Urothelium cell line (cell line): Measurements from ENCODE around the gene DDX54.
"Not testable (repeated sequence)": the region's sequence is repeated elsewhere in the genome, so short reads cannot be mapped to it uniquely, and the experiment has no call there.

Source experiments
- DNase-seq: peaks from one replicate; pipeline ENCODE4 v3.0.0; 2011; ENCODE audit warnings: low spot score, mixed read lengths
- FAIRE-seq: peaks from 2 replicates; lab custom pipeline; 2011; peaks lifted over from hg19 to GRCh38; lab: Jason Lieb, UNC

DDX54 gene

GRCh38 chr12:113221181-113221996 is 36.1 kb upstream of the DDX54 start, which contains the start of gene TPCN1:
TPCN1 (plus strand) TSS chr12:113221464; CDS start chr12:113226853, 5,389 bp downstream.
- no peak for FAIRE-seq
- DNase-seq, result peak; percentile 98

- FAIRE-seq (no peak), DNase-seq (no peak)
Observed at GRCh38 chr12:113220593-113221180, 35.4 kb upstream of the DDX54 start.

- DNase-seq, result no peak
- FAIRE-seq, result no peak
Observed at GRCh38 chr12:113216027-113216426, 30.7 kb upstream of the DDX54 start.

- DNase-seq, result peak; percentile 75
- FAIRE-seq, result no peak
Observed at GRCh38 chr12:113214895-113215400, 29.7 kb upstream of the DDX54 start.

GRCh38 chr12:113211160-113211559 is 25.9 kb upstream of the DDX54 start:
- FAIRE-seq (no peak), DNase-seq (no peak)

- DNase-seq (no peak), FAIRE-seq (no peak)
Observed at GRCh38 chr12:113208041-113208934, 23.0 kb upstream of the DDX54 start.

- FAIRE-seq, result no peak
- no peak for DNase-seq
Observed at GRCh38 chr12:113207613-113208040, 22.3 kb upstream of the DDX54 start.

GRCh38 chr12:113206802-113207201 is 21.5 kb upstream of the DDX54 start:
- DNase-seq, FAIRE-seq: not testable (repeated sequence)

GRCh38 chr12:113204804-113205203 is 19.5 kb upstream of the DDX54 start:
- no peak for FAIRE-seq

GRCh38 chr12:113203852-113204760 is 18.8 kb upstream of the DDX54 start:
- FAIRE-seq, result no peak
- DNase-seq, result no peak

More at GRCh38 chr12:113204804-113205203, 19.5 kb upstream of the DDX54 start:
- no peak for DNase-seq

GRCh38 chr12:113202300-113203075 is 17.2 kb upstream of the DDX54 start:
- no peak for FAIRE-seq
- no peak for DNase-seq

- no peak for DNase-seq
- FAIRE-seq, result no peak
Observed at GRCh38 chr12:113201187-113202177, 16.2 kb upstream of the DDX54 start.

- FAIRE-seq, result peak; percentile 13
- DNase-seq, result no peak
Observed at GRCh38 chr12:113200021-113200797, 14.9 kb upstream of the DDX54 start.

- no peak for FAIRE-seq
- DNase-seq, result no peak
Observed at GRCh38 chr12:113198296-113198695, 13.0 kb upstream of the DDX54 start.

GRCh38 chr12:113197518-113198077 is 12.3 kb upstream of the DDX54 start:
- DNase-seq (no peak), FAIRE-seq (no peak)

- DNase-seq, result peak; percentile 79
- no peak for FAIRE-seq
Observed at GRCh38 chr12:113196990-113197389, 11.7 kb upstream of the DDX54 start.

- DNase-seq, result no peak
- no peak for FAIRE-seq
Observed at GRCh38 chr12:113196582-113196981, 11.3 kb upstream of the DDX54 start.
